NCI-H2029 treated with DMSO at 0.1 percent for 48 hours (cell line): ENCODE data around the gene ANKS1B.

ENCODE experiments used
- DNase-seq: peaks from one replicate; lab custom pipeline; 2025; lab: John Stamatoyannopoulos, UW

ANKS1B gene

GRCh38 chr12:99960311-99960710, 24.4 kb downstream of the ANKS1B start:
- peak; percentile 62 for DNase-seq

- DNase-seq: peak; percentile 90
Observed at GRCh38 chr12:99959549-99960170, 25.1 kb downstream of the ANKS1B start.

- DNase-seq: no peak
Observed at GRCh38 chr12:99957866-99958466, 26.8 kb downstream of the ANKS1B start.

GRCh38 chr12:99954724-99955123, 30.0 kb downstream of the ANKS1B start:
- no peak for DNase-seq

GRCh38 chr12:99948370-99948769, 36.4 kb downstream of the ANKS1B start:
- DNase-seq: no peak

GRCh38 chr12:99946131-99946530, 38.6 kb downstream of the ANKS1B start:
- no peak for DNase-seq

DNA sequence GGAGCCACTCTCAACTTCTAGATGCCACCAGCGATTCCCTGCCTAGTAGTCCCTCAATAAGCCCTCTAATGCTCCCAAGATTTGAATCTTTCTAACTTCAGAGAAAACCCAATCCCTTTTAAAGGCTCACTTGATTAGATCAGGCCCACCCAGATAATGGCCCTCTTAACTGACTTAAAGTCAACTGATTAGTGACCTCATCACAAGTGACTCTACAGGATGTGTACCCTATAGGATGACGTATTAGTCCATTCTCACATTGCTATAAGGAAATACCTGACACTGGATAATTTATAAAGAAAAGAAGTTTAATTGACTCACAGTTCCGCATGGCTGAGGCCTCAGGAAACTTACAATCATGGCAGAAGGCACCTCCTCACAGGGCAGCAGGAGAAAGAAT, 49.1 kb downstream of the ANKS1B start:
- DNase-seq: no peak

- DNase-seq: no peak
Observed at GRCh38 chr12:99926511-99927169, 58.1 kb downstream of the ANKS1B start.

GRCh38 chr12:99920353-99920960, 64.3 kb downstream of the ANKS1B start:
- DNase-seq: no peak

- no peak for DNase-seq
Observed at GRCh38 chr12:99917711-99918402, 66.9 kb downstream of the ANKS1B start.

DNA sequence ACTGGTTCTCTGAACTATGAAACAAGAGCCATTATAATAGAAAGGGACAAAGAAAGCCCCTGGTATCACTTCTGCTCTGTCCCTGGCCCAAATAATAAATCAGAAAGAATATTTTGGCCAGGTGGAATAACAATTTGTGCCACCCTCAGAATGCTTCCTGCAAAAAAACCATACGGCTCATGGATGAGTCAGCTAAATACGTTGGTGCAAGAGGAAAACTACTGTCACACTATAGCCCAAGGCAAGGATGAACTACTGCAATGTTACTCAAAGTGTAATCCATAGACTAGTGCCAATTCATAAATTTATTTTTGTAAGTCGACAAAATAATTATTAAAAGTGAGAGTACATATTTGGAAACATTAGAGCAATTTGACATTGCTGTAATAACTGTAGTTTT, 68.2 kb downstream of the ANKS1B start:
- no peak for DNase-seq

DNA sequence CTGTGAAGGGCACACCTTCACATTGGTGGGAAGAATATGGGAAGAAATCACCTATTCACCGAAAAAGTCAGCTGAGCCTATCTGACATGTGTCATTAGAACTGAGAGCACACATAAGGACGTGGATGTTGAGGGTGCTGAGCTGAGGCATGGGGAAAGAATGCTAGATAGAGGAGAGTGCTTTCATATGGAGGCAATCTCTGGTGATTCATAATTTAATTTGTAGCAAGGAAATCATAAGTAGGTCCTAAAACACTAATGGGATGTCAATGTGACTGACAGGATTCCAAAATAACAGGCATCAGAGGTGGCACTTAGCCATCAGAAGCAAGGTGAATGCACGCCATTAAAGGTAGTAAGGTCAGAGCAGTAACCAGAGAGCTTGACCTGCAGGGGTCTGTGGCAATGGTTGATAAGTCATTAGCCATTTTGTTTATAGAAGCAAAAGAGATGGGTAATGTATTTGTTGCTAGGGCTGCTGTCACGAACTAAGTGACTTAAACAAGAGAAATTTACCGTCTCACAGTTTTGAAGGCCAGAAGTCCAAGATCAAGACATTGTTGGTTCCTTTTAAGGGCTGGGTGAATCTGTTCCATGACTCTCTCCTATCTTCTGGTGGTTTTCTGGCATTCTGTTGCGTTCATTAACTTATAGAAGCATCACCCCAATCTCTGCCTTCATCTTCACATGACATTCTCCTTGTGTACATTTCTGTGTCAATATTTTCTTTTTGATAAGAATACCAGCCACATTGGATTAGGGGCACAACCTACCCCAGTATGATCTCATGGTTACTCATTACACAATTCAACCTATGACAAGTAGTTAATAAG, 69.3 kb downstream of the ANKS1B start:
- DNase-seq: no peak

DNA sequence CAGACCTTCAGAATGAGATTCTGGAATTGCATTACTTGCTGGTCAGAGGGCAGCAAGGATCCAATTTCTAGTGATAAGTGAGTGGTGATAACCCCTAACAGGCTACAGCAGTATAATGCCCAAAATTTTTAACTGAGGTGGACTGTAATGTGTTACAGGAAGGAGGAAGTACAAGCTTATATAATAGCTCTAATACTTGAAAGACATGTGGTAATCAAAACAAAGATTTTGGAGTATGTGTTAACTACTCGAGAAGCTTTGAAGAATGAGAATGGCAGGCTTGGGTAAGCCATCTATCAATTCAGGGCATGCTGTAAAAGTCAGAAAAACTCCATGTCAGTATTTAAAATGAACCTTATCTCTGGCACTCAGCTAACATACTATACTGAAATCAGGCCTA, 70.5 kb downstream of the ANKS1B start:
- DNase-seq: no peak

DNA sequence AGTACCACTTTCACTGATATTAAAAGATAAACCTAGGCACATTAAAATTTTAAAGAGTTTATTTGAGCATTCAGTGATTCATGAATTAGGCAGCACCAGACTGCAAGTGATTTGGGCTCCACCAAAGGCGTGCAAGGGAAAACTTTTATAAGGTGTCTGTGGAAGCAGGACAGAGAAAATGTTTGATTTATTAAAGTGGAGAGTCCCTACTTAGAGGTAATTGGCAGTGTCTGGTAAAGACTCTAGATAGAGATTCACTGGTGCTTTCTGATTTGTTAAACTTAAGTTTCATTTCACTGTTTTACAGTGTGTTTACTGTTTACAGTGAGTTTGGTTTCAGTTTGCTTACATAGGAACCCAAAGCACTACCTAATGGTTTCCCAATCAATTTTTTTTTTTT, 72.8 kb downstream of the ANKS1B start:
- no peak for DNase-seq

DNA sequence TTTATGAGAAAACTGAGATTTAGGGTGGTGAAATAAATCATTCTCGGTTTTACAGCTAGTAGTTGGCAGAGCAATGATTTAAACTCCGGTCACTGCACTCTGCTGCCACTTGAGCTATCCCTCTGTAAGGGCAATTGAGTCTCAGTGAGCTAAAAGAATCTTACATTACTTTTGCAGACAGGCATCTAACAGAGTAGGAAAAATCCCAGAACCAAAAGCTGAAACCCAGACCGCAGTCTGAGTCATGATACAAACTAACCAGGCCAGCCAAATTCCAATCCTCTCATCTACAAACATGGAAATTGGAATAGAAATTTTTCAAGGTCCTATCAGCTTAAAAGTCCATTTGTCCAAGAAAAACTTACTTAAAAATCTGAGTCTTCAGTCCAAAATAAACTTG, 73.7 kb downstream of the ANKS1B start:
- no peak for DNase-seq

DNA sequence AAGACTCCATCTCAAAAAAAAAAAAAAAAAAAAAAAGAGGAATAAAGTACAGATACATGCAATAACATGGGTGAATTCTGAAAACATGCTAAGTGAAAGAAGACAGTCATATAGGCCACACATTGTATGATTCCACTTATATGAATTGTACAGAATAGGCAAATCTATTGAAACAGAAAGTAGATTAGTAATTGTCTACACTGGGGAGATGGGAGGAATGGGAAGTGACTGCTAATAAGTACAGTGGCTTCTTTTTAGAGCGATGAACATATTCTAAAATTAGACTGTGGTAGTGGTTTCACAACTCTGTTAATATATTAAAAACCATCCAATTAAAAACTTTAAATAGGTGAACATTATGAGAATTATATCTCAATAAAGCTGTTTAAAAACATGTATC, 74.4 kb downstream of the ANKS1B start:
- DNase-seq: no peak

- no peak for DNase-seq
Observed at GRCh38 chr12:99906786-99907579, 77.8 kb downstream of the ANKS1B start.

GRCh38 chr12:99901181-99901580, 83.6 kb downstream of the ANKS1B start:
- DNase-seq: no peak

DNA sequence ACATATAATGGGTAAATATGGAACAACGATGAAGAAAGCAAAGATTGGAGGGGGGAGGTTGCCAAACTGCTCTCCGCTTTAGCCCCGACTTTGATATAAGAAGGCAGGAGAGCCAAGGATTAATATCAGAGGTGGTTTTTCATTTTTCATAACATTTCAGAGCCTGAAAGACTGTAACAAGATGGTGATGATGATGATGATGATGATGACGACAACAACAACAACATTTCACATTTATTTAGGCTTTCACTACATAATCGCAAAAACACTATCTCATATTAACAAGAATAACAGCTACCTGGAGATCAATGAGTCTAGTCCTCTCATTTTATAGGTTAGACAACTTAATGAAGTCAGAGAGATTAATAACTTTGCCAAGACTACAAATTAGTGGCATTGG, 86.1 kb downstream of the ANKS1B start:
- DNase-seq: no peak

DNA sequence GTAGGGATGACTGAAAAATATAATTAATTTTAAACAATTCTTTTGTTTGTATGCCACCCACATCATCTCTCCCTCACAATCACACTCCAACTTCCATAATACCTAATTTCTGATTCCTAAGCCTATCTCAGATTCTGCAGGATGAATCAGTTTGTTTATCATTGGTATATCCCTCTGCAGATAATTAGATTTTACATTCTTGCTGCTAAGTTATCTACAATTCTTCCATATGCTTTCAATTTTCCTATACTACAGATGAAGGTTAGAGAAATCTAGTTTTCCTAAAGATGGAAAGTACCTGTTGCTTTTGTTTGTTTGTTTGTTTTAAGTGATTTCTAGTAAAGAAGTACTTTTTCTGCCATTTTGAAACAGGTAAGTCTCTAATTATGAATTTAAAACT, 105.3 kb downstream of the ANKS1B start:
- no peak for DNase-seq

- DNase-seq: no peak
Observed at GRCh38 chr12:99875081-99875480, 109.7 kb downstream of the ANKS1B start.
